Ovary (tissue), 3 donors: ENCODE measurements around the gene KLK1.

ENCODE experiments used
- CTCF ChIP-seq, 3 donors: fragments of 450-650 bp in 2 of 3; fragments of 200-600 bp in 1 of 3; IDR thresholded peaks; one replicate each; pipeline versions ENCODE4 v1.5.1 to v1.8.0; 2016 to 2022; ENCODE audit warnings: antibody characterized with exemption in 3 of 3, mild to moderate bottlenecking in 1 of 3
- EP300 ChIP-seq: sonication (generic); formaldehyde crosslinking; IDR thresholded peaks from one replicate; pipeline ENCODE4 v1.6.1; 2017; ENCODE audit warnings: antibody characterized with exemption
- POLR2A ChIP-seq: fragments of 450-650 bp; IDR thresholded peaks from one replicate; pipeline ENCODE4 v1.6.1; 2017; ENCODE audit warnings: antibody characterized with exemption, mild to moderate bottlenecking, moderate library complexity
- donor health status: DM: no; HTN: no; CAD: no.

- no peak for TF ChIP-seq CTCF (IDR thresholded peaks at IDR 0.05)
- TF ChIP-seq EP300, result no peak
- no peak for TF ChIP-seq POLR2A
Observed at GRCh38 chr19:50829801-50830200, 6.2 kb upstream of the KLK1 start.
